OCI-LY7 (cell line): Measurements from ENCODE around the gene MIPEP.

Experiments used
- CTCF ChIP-seq: fragments of 200-600 bp; sonication (generic); conservative IDR thresholded peaks from 2 replicates; pipeline ENCODE4 v1.5.1; 2014; ENCODE audit warnings: mild to moderate bottlenecking, antibody characterized with exemption, low read length, moderate library complexity, mixed read lengths
- EZH2phosphoT487 ChIP-seq: fragments of 200-600 bp; sonication (generic); IDR thresholded peaks from 2 replicates; pipeline ENCODE4 v1.6.1; 2018; ENCODE audit warnings: low read depth, borderline replicate concordance, mild to moderate bottlenecking, mixed run types, antibody characterized with exemption, low read length, moderate library complexity, mixed read lengths

- TF ChIP-seq CTCF (no peak), EZH2phosphoT487 (no peak)
Observed at GRCh38 chr13:23766939-23767338, 122.3 kb downstream of the MIPEP start.
